ENCODE measurements around the gene OR10G4. TPM values are rescaled to one million over a fixed set of nuclear protein-coding genes. Genes with fewer than 3 reads are reported as not detected.

Gene OR10G4
- total and polyA plus RNA-seq, 2 experiments from 2014 or later: 0.17 TPM; not detected in 1

- no peak overlapping the region for H3K4me2 ChIP-seq
- no peak overlapping the region for H3K27ac ChIP-seq
- H3K79me2 ChIP-seq: no peaks in the 10 kb centered on the region
- no peaks in the 10 kb centered on the region for H3K36me3 ChIP-seq (replicated peaks; ENCODE audit: insufficient read depth, low read depth)
- no peaks in the 10 kb centered on the region for H3K9me3 ChIP-seq (ENCODE audit: low read depth)
- no peak for TF ChIP-seq EZH2 (IDR thresholded peaks at IDR 0.05; ENCODE audit: borderline replicate concordance)
- TF ChIP-seq CTCF (IDR thresholded peaks at IDR 0.05; ENCODE audit: poor library complexity): no peak
- no peak for TF ChIP-seq EZH2phosphoT487 (IDR thresholded peaks at IDR 0.05; ENCODE audit: low read depth, severe bottlenecking, unreplicated experiment)
- 73% methylated on average over 4 of the region's 4 CpGs for WGBS (ENCODE audit: low lambda C conversion rate, missing lambda C conversion rate)
- H3K9me2 ChIP-seq (replicated peaks; ENCODE audit: insufficient read depth): no peaks in the 10 kb centered on the region
- H2AFZ ChIP-seq: no peak overlapping the region
- no peaks in the 10 kb centered on the region for H3K27me3 ChIP-seq
- no peak overlapping the region for H3K4me3 ChIP-seq
- no peaks in the 10 kb centered on the region for H3K4me1 ChIP-seq (ENCODE audit: insufficient read depth)
- H4K20me1 ChIP-seq (ENCODE audit: insufficient read depth, poor library complexity, severe bottlenecking): no peaks in the 10 kb centered on the region
- DNase-seq (ENCODE audit: low spot score): no peak
Measured at GRCh38 chr11:124043420-124043819, 30.6 kb downstream of the OR10G4 start.

DNA sequence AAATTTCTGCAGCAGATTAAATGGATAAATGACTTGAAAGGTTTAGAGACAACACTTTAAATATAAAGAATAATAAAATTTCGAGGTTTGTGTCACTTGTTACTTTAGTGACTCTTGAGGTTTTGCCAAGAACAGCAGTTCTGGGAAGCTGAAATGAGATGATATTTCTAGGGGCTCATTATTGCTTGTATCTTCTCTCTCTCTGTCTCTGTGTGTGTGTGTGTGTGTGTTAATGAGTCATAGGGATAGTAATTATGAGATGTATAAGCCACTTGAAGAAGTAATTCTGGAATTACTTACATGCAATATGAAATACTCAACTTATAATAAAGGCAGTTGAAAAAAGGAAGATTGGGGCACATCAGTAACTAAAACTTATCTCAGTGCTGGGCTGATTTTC, 38.0 kb downstream of the OR10G4 start:
- no peak overlapping the region for H3K4me3 ChIP-seq
- no peak overlapping the region for H3K4me2 ChIP-seq
- H3K27ac ChIP-seq: no peak overlapping the region
- 69% methylated on average over 1 of the region's 1 CpG for WGBS (ENCODE audit: low lambda C conversion rate, missing lambda C conversion rate)
- H3K9me2 ChIP-seq (replicated peaks; ENCODE audit: insufficient read depth): no peaks in the 10 kb centered on the region
- no peaks in the 10 kb centered on the region for H3K36me3 ChIP-seq (replicated peaks; ENCODE audit: insufficient read depth, low read depth)
- H3K9me3 ChIP-seq (ENCODE audit: low read depth): no peaks in the 10 kb centered on the region
- TF ChIP-seq CTCF (IDR thresholded peaks at IDR 0.05; ENCODE audit: poor library complexity) (no peak), EZH2 (IDR thresholded peaks at IDR 0.05; ENCODE audit: borderline replicate concordance) (no peak), EZH2phosphoT487 (IDR thresholded peaks at IDR 0.05; ENCODE audit: low read depth, severe bottlenecking, unreplicated experiment) (no peak)
- no peaks in the 10 kb centered on the region for H4K20me1 ChIP-seq (ENCODE audit: insufficient read depth, poor library complexity, severe bottlenecking)
- no peaks in the 10 kb centered on the region for H3K4me1 ChIP-seq (ENCODE audit: insufficient read depth)
- no peaks in the 10 kb centered on the region for H3K79me2 ChIP-seq
- no peak for DNase-seq (ENCODE audit: low spot score)
- H3K27me3 ChIP-seq: no peaks in the 10 kb centered on the region
- no peak overlapping the region for H2AFZ ChIP-seq

GRCh38 chr11:124052966-124053365, 40.2 kb downstream of the OR10G4 start:
- H3K4me1 ChIP-seq (ENCODE audit: insufficient read depth): no peaks in the 10 kb centered on the region
- H3K4me3 ChIP-seq: no peak overlapping the region
- H4K20me1 ChIP-seq (ENCODE audit: insufficient read depth, poor library complexity, severe bottlenecking): no peaks in the 10 kb centered on the region
- TF ChIP-seq CTCF (IDR thresholded peaks at IDR 0.05; ENCODE audit: poor library complexity): no peak
- no peak for TF ChIP-seq EZH2phosphoT487 (IDR thresholded peaks at IDR 0.05; ENCODE audit: low read depth, severe bottlenecking, unreplicated experiment)
- TF ChIP-seq EZH2 (IDR thresholded peaks at IDR 0.05; ENCODE audit: borderline replicate concordance): no peak
- no peaks in the 10 kb centered on the region for H3K9me3 ChIP-seq (ENCODE audit: low read depth)
- H3K36me3 ChIP-seq (replicated peaks; ENCODE audit: insufficient read depth, low read depth): no peaks in the 10 kb centered on the region
- H3K27me3 ChIP-seq: no peaks in the 10 kb centered on the region
- no peak overlapping the region for H2AFZ ChIP-seq
- H3K79me2 ChIP-seq: no peaks in the 10 kb centered on the region
- no peak overlapping the region for H3K27ac ChIP-seq
- no peaks in the 10 kb centered on the region for H3K9me2 ChIP-seq (replicated peaks; ENCODE audit: insufficient read depth)
- WGBS (ENCODE audit: low lambda C conversion rate, missing lambda C conversion rate): 94% methylated on average over 3 of the region's 3 CpGs
- DNase-seq (ENCODE audit: low spot score): no peak
- no peak overlapping the region for H3K4me2 ChIP-seq

Other genes starting within 250 kb of the OR10G4 start
- gene OR6M1, start 206.6 kb upstream of the OR10G4 start, total RNA-seq: not detected in 2 replicates
- not detected in 2 replicates for gene OR6M1, start 206.6 kb upstream of the OR10G4 start, polyA plus RNA-seq
- not detected in 2 replicates for gene TMEM225, start 127.3 kb upstream of the OR10G4 start, total RNA-seq
- gene TMEM225, start 127.3 kb upstream of the OR10G4 start, polyA plus RNA-seq: 0.13 TPM in 1 of 2 replicates, not detected in the other
- 0.90 and 1.1 TPM in 2 replicates for gene OR8D4, start 110.8 kb upstream of the OR10G4 start, total RNA-seq
- gene OR8D4, start 110.8 kb upstream of the OR10G4 start, polyA plus RNA-seq: 0.54 TPM in 1 of 2 replicates, not detected in the other
- gene OR4D5, start 73.4 kb upstream of the OR10G4 start, total RNA-seq: 0.32 and 0.77 TPM in 2 replicates
- not detected in 2 replicates for gene OR4D5, start 73.4 kb upstream of the OR10G4 start, polyA plus RNA-seq
- not detected in 2 replicates for gene OR6T1, start 69.2 kb upstream of the OR10G4 start, total RNA-seq
- not detected in 2 replicates for gene OR6T1, start 69.2 kb upstream of the OR10G4 start, polyA plus RNA-seq
- not detected in 2 replicates for gene OR10S1, start 35.2 kb upstream of the OR10G4 start, total RNA-seq
- not detected in 2 replicates for gene OR10S1, start 35.2 kb upstream of the OR10G4 start, polyA plus RNA-seq
- not detected in 2 replicates for gene OR10G6, start 17.8 kb upstream of the OR10G4 start, total RNA-seq
- gene OR10G6, start 17.8 kb upstream of the OR10G4 start, polyA plus RNA-seq: not detected in 2 replicates
- not detected in 2 replicates for gene OR10G9, start 10.0 kb downstream of the OR10G4 start, total RNA-seq
- not detected in 2 replicates for gene OR10G9, start 10.0 kb downstream of the OR10G4 start, polyA plus RNA-seq
- 0.16 and 0.47 TPM in 2 replicates for gene OR10G8, start 13.8 kb downstream of the OR10G4 start, total RNA-seq
- gene OR10G8, start 13.8 kb downstream of the OR10G4 start, polyA plus RNA-seq: not detected in 2 replicates
- gene OR10G7, start 28.3 kb downstream of the OR10G4 start, total RNA-seq: not detected in 2 replicates
- gene OR10G7, start 28.3 kb downstream of the OR10G4 start, polyA plus RNA-seq: not detected in 2 replicates
- gene VWA5A, start 102.5 kb downstream of the OR10G4 start, total RNA-seq: 19.1 and 21.6 TPM in 2 replicates
- 18.9 and 26.3 TPM in 2 replicates for gene VWA5A, start 102.5 kb downstream of the OR10G4 start, polyA plus RNA-seq
- 0.03 TPM in 1 of 2 replicates, not detected in the other for gene OR10D3, start 170.3 kb downstream of the OR10G4 start, total RNA-seq
- gene OR10D3, start 170.3 kb downstream of the OR10G4 start, polyA plus RNA-seq: not detected in 2 replicates
- not detected in 2 replicates for gene OR8G1, start 228.1 kb downstream of the OR10G4 start, total RNA-seq
- gene OR8G1, start 228.1 kb downstream of the OR10G4 start, polyA plus RNA-seq: not detected in 2 replicates
- gene OR8G5, start 243.4 kb downstream of the OR10G4 start, total RNA-seq: not detected in 2 replicates
- not detected in 2 replicates for gene OR8G5, start 243.4 kb downstream of the OR10G4 start, polyA plus RNA-seq

Measured in hepatocyte (in vitro differentiated cells).